Liver (tissue), 3 donors: ENCODE data around the gene TM4SF1.

Experiments used
- EGR1 ChIP-seq, 2 donors: IDR thresholded peaks; 2 replicates each; pipeline ENCODE4 v1.6.1; 2016 to 2018; ENCODE audit warnings: antibody characterized with exemption in 2 of 2, low read depth in 2 of 2
- FOXA1 ChIP-seq: IDR thresholded peaks from 2 replicates; pipeline ENCODE4 v1.6.1; 2016; ENCODE audit warnings: antibody characterized with exemption
- GABPA ChIP-seq, 2 donors: IDR thresholded peaks in 1 of 2; conservative IDR thresholded peaks in 1 of 2; 2 replicates each; pipeline ENCODE4 v1.6.1; 2016; ENCODE audit warnings: antibody characterized with exemption in 2 of 2, mild to moderate bottlenecking in 1 of 2, moderate library complexity in 1 of 2
- RXRA ChIP-seq, 2 donors: IDR thresholded peaks; 2 replicates each; pipeline ENCODE4 v1.6.1; 2017 to 2018; ENCODE audit warnings: antibody characterized with exemption in 2 of 2, mild to moderate bottlenecking in 1 of 2
- SP1 ChIP-seq: IDR thresholded peaks from 2 replicates; pipeline ENCODE4 v1.6.1; 2018; ENCODE audit warnings: antibody characterized with exemption, mild to moderate bottlenecking
- YY1 ChIP-seq: IDR thresholded peaks from 2 replicates; pipeline ENCODE4 v1.6.1; 2016; ENCODE audit warnings: antibody characterized with exemption, mild to moderate bottlenecking
- TF ChIP-seq, protein P1 (sequence below): fragments of 150-350 bp; IDR thresholded peaks from 2 replicates; pipeline ENCODE4 v1.5.1; 2017; ENCODE audit warnings: improper control_type of control experiment, low read depth, low read length; ENCODE audit not compliant: missing input control
- TF ChIP-seq, protein P2 (sequence below): IDR thresholded peaks from 2 replicates; pipeline ENCODE4 v1.6.1; 2016; ENCODE audit warnings: antibody characterized with exemption
- TF ChIP-seq, protein P3 (sequence below): IDR thresholded peaks from 2 replicates; pipeline ENCODE4 v1.6.1; 2016; ENCODE audit warnings: antibody characterized with exemption
- donor health status: healthy.
- donor health status: healthy.

DNA sequence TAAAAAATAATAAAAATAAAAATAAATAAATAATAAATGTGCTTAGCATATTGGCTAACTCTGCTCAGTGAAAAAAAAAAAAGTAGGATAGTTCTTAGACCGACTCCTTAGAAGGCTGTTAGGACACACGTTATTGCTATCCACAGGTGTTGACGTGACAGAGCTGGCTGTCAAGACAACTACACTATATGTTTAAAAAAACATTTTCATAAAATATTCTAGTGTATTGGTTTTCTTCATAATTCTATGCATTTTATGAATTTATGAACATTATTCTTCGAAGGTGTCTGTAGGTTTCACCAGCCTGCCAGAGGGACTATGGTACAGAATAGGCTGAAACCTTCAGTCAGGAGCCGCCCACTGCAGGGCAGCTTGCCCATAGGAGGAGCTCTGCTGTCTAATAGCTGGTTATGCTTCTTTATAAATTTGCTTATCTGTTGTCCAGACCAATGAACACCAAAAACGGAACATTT lies 9.2 kb downstream of the TM4SF1 start:
- TF ChIP-seq, protein P1, sequence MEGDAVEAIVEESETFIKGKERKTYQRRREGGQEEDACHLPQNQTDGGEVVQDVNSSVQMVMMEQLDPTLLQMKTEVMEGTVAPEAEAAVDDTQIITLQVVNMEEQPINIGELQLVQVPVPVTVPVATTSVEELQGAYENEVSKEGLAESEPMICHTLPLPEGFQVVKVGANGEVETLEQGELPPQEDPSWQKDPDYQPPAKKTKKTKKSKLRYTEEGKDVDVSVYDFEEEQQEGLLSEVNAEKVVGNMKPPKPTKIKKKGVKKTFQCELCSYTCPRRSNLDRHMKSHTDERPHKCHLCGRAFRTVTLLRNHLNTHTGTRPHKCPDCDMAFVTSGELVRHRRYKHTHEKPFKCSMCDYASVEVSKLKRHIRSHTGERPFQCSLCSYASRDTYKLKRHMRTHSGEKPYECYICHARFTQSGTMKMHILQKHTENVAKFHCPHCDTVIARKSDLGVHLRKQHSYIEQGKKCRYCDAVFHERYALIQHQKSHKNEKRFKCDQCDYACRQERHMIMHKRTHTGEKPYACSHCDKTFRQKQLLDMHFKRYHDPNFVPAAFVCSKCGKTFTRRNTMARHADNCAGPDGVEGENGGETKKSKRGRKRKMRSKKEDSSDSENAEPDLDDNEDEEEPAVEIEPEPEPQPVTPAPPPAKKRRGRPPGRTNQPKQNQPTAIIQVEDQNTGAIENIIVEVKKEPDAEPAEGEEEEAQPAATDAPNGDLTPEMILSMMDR, result no peak
- no peak for TF ChIP-seq RXRA (IDR thresholded peaks at IDR 0.05)
- TF ChIP-seq GABPA (IDR thresholded peaks at IDR 0.05 in 1 of 2, conservative IDR thresholded peaks at IDR 0.05 in 1 of 2), result no peak
- no peak for TF ChIP-seq SP1
- TF ChIP-seq, protein P2, sequence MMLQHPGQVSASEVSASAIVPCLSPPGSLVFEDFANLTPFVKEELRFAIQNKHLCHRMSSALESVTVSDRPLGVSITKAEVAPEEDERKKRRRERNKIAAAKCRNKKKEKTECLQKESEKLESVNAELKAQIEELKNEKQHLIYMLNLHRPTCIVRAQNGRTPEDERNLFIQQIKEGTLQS, result no peak
- no peak for TF ChIP-seq EGR1 (IDR thresholded peaks at IDR 0.05; ENCODE audit: low read depth in 2 of 2)
- no peak for TF ChIP-seq FOXA1
- no peak for TF ChIP-seq YY1
- TF ChIP-seq, protein P3, sequence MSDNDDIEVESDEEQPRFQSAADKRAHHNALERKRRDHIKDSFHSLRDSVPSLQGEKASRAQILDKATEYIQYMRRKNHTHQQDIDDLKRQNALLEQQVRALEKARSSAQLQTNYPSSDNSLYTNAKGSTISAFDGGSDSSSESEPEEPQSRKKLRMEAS, result no peak
